Activated CD4-positive, alpha-beta memory T cell treated with anti-CD3 and anti-CD28 coated beads for 36 hours (primary cell): ENCODE measurements around the gene PACS1. TPM values are rescaled to one million over a fixed set of nuclear protein-coding genes. Genes with fewer than 3 reads are reported as not detected.

Experiments used
- CTCF ChIA-PET: fragments of 350-600 bp; sonication (Branson Sonifier 250); formaldehyde crosslinking; loops from one replicate; lab custom pipeline; 2021; ENCODE audit warnings: antibody characterized with exemption, inconsistent platforms; lab: Charles Lee
- POLR2A ChIA-PET: fragments of 350-600 bp; sonication (Branson Sonifier 250); formaldehyde crosslinking; loops from one replicate; lab custom pipeline; 2021; ENCODE audit warnings: antibody characterized with exemption; lab: Charles Lee
- DNase-seq: peaks from one replicate; pipeline ENCODE4 v3.0.0-alpha.2; 2020
- H3K27ac Mint-ChIP-seq: one replicate; pipeline ENCODE4 v1.8.0; 2021; ENCODE audit warnings: mixed read lengths
- H3K27me3 Mint-ChIP-seq: one replicate; pipeline ENCODE4 v1.8.0; 2021; ENCODE audit warnings: mixed read lengths
- H3K36me3 Mint-ChIP-seq: one replicate; pipeline ENCODE4 v1.8.0; 2021; ENCODE audit warnings: mixed read lengths
- H3K4me1 Mint-ChIP-seq: one replicate; pipeline ENCODE4 v1.8.0; 2021; ENCODE audit warnings: low read depth, mixed read lengths
- H3K4me3 Mint-ChIP-seq: one replicate; pipeline ENCODE4 v1.8.0; 2021; ENCODE audit warnings: mild to moderate bottlenecking, mixed read lengths
- H3K9me3 Mint-ChIP-seq: one replicate; pipeline ENCODE4 v1.8.0; 2021; ENCODE audit warnings: mixed read lengths
- intact Hi-C: fragments of 100-400 bp; cut with micrococcal nuclease; formaldehyde crosslinking; loops from one replicate; pipeline ENCODE4 v1.15.1; 2023
- total RNA-seq, 2 experiments: library from RNA; stranded (reverse); gene quantifications; one replicate each; pipeline ENCODE4 v1.2.3, GENCODE V29; 2021

PACS1 gene
- total RNA-seq, 2 experiments from 2014 or later = 82.0 to 84.1 TPM

DNA sequence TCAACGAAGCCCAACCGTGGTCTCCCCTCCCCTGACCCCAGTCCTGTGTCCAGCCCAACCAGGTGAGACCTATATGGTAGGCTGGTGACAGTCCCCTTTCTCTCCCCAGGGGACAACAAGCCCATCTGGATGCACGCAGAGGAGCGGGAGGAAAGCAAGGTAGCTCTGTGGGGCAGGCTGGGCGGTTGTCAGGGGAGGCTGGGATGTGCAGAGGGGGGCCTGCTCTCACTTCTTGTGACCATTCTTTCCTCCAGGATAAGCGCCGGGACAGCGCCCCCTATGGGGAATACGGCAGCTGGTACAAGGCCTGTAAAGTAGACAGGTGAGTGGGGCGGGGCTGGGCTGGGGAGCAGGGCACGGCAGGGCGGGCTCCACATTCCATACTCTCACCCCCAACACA is 194.8 kb downstream of the PACS1 start:
- Mint-ChIP-seq H3K27ac (no peak overlapping the region), H3K36me3 (peaks cover 21% of the 10 kb centered on the region), H3K4me1 (peaks cover 24% of the 10 kb centered on the region), H3K27me3 (no peaks in the 10 kb centered on the region), H3K4me3 (no peak overlapping the region), H3K9me3 (no peaks in the 10 kb centered on the region)
- ChIA-PET POLR2A (no interaction called here), CTCF (interaction anchor here (0.8 to 1.3 kb wide), 4 partner anchors 10 to 43 kb away, joined by 3 to 5 read pairs (median 3); no protein-coding TSS in a partner anchor)
- intact Hi-C loops = loop anchor here (5.0 kb wide), 2 partner anchors 138 to 213 kb away; partner anchors contain the start of gene SF3B2
- DNase-seq = peak; percentile 59

GRCh38 chr11:66265531-66266377 is 195.7 kb downstream of the PACS1 start:
- intact Hi-C loops = loop anchor here (5.0 kb wide), 2 partner anchors 138 to 213 kb away; partner anchors contain the start of gene SF3B2
- H3K4me3 Mint-ChIP-seq = no peak overlapping the region
- DNase-seq = no peak
- no peaks in the 10 kb centered on the region for H3K9me3 Mint-ChIP-seq
- ChIA-PET CTCF (interaction anchor here (0.8 to 2.5 kb wide), 5 partner anchors 11 to 44 kb away, joined by 3 to 13 read pairs (median 3); no protein-coding TSS in a partner anchor), POLR2A (no interaction called here)
- peaks cover 20% of the 10 kb centered on the region for H3K36me3 Mint-ChIP-seq
- H3K4me1 Mint-ChIP-seq = peaks cover 27% of the 10 kb centered on the region
- no peak overlapping the region for H3K27ac Mint-ChIP-seq
- H3K27me3 Mint-ChIP-seq = no peaks in the 10 kb centered on the region

- Mint-ChIP-seq H3K9me3 (no peaks in the 10 kb centered on the region), H3K27ac (no peak overlapping the region), H3K36me3 (peaks cover 22% of the 10 kb centered on the region), H3K4me1 (peaks cover 28% of the 10 kb centered on the region), H3K27me3 (no peaks in the 10 kb centered on the region), H3K4me3 (no peak overlapping the region)
- CTCF ChIA-PET = interaction anchor here (0.5 to 2.5 kb wide), 3 partner anchors 16 to 560 kb away, joined by 3 to 13 read pairs (median 3); no protein-coding TSS in a partner anchor
- intact Hi-C loops = loop anchor here (1.0 to 5.0 kb wide), 3 partner anchors 44 to 214 kb away; partner anchors contain the start of gene SF3B2
- DNase-seq = no peak
- POLR2A ChIA-PET = no interaction called here
These were observed 196.4 kb downstream of the PACS1 start for GRCh38 chr11:66266378-66267038.

DNA sequence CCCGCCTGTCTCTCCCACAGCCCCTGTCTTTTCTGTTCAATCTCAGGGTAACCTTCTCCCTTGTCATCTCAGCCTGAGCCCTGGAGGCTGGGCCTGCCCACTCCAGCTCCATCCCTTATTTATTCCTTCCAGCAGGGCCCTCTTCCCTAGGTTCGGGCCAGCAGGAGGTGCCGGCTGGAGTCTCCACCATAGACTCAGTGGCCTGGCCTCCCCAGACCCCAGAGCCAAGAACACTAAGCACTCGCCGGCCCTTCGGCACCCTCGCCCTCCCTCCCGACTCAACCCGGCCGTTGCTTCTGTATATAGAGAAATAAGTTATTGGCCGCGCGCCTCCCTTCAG is 196.9 kb downstream of the PACS1 start:
- Mint-ChIP-seq H3K4me3 (peak overlapping the region; percentile 60), H3K4me1 (peaks cover 28% of the 10 kb centered on the region), H3K36me3 (peaks cover 22% of the 10 kb centered on the region), H3K27ac (peak overlapping the region; percentile 51), H3K27me3 (no peaks in the 10 kb centered on the region), H3K9me3 (no peaks in the 10 kb centered on the region)
- CTCF ChIA-PET = interaction anchor here (0.5 to 4.2 kb wide), 3 partner anchors 16 to 561 kb away, joined by 3 to 22 read pairs (median 13); no protein-coding TSS in a partner anchor
- POLR2A ChIA-PET = interaction anchor here (1.1 to 2.4 kb wide), 4 partner anchors 10 to 45 kb away, joined by 5 to 17 read pairs (median 8); partner anchors contain the start of gene YIF1A
- intact Hi-C loops = loop anchor here (1.0 to 5.0 kb wide), 3 partner anchors 45 to 215 kb away; partner anchors contain the start of gene SF3B2
- DNase-seq = no peak

DNA sequence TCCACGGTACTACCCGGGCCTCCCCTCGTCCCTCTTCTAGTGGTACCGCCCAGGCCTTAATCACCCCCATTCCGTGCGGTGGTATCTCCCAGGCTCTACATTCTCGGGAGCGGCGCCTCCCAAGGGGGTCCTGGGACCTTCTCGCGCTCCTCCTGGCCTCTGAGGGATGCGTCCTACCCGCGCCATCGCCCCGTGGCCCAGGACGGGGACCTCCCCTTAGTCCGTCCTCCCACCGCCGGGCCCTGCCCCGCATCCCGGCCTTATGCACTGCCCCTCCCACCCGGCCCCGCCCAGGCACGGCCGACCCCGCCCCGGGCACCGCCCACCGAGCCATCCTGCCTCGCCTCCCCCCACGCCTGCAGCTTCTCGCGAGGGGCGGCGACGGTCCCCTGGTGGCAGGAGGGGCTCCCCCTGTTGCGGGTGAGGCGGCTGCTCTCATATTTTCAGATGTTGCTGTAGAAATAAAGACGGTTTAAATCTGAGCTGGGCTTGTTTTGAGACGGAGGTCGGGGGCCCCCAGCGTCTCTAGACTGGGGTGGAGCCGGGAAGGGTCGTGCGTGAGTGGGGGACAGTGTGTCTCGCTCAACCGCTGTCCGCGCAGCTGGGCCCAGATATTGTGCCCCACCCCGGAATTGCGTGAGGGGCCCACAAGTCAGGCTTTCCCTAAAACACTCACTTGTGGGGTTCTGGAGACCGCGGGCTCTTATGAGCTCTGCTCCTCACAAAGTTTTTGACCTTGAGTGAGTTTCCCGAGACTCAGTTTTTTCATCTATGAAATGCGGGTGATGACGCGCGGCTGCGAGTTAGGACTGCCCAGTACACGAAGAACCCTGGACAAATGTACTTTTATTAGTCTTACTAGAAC is 197.5 kb downstream of the PACS1 start:
- POLR2A ChIA-PET = interaction anchor here (0.9 to 2.4 kb wide), 5 partner anchors 10 to 216 kb away, joined by 3 to 17 read pairs (median 6); partner anchors contain the start of genes SF3B2 and YIF1A
- CTCF ChIA-PET = interaction anchor here (0.8 to 4.2 kb wide), 5 partner anchors 12 to 45 kb away, joined by 3 to 22 read pairs (median 4); partner anchors contain the start of gene YIF1A
- no peaks in the 10 kb centered on the region for H3K9me3 Mint-ChIP-seq
- peak overlapping the region; percentile 86 for H3K4me3 Mint-ChIP-seq
- H3K4me1 Mint-ChIP-seq = peaks cover 31% of the 10 kb centered on the region
- peak; percentile 93 for DNase-seq
- intact Hi-C loops = loop anchor here (1.0 to 5.0 kb wide), 8 partner anchors 15 to 408 kb away; partner anchors contain the start of genes BRMS1, SF3B2 and YIF1A
- peak overlapping the region; percentile 90 for H3K27ac Mint-ChIP-seq
- H3K36me3 Mint-ChIP-seq = peaks cover 21% of the 10 kb centered on the region
- no peaks in the 10 kb centered on the region for H3K27me3 Mint-ChIP-seq

- peaks cover 32% of the 10 kb centered on the region for H3K4me1 Mint-ChIP-seq
- H3K9me3 Mint-ChIP-seq = no peaks in the 10 kb centered on the region
- peaks cover 27% of the 10 kb centered on the region for H3K36me3 Mint-ChIP-seq
- DNase-seq = peak; percentile 100
- H3K27ac Mint-ChIP-seq = peak within 1 kb of the TSS; percentile 90
- H3K27me3 Mint-ChIP-seq = no peaks in the 10 kb centered on the region
- intact Hi-C loops = loop anchor here (1.0 to 5.0 kb wide), 7 partner anchors 14 to 409 kb away; partner anchors contain the start of genes BRMS1, SF3B2 and YIF1A
- H3K4me3 Mint-ChIP-seq = peak within 1 kb of the TSS; percentile 86
- POLR2A ChIA-PET = interaction anchor here (0.9 to 2.4 kb wide), 5 partner anchors 9 to 216 kb away, joined by 3 to 17 read pairs (median 6); partner anchors contain the start of genes SF3B2 and YIF1A
- CTCF ChIA-PET = interaction anchor here (0.8 to 4.2 kb wide), 5 partner anchors 12 to 46 kb away, joined by 3 to 22 read pairs (median 4); partner anchors contain the start of gene YIF1A
These were observed 198.3 kb downstream of the PACS1 start, which contains the start of gene RAB1B for GRCh38 chr11:66268244-66268951. Gene RAB1B (plus strand): TSS chr11:66268639. CDS start chr11:66268680, 41 bp downstream.

- Mint-ChIP-seq H3K9me3 (no peaks in the 10 kb centered on the region), H3K36me3 (peaks cover 29% of the 10 kb centered on the region), H3K4me1 (peaks cover 32% of the 10 kb centered on the region), H3K27me3 (no peaks in the 10 kb centered on the region), H3K27ac (peak overlapping the region; percentile 90), H3K4me3 (peak overlapping the region; percentile 86)
- POLR2A ChIA-PET = interaction anchor here (2.4 kb wide), 1 partner anchor 19 kb away, joined by 17 read pairs; the partner anchor contains the start of gene YIF1A
- DNase-seq = peak; percentile 34
- intact Hi-C loops = loop anchor here (1.0 to 5.0 kb wide), 7 partner anchors 13 to 410 kb away; partner anchors contain the start of genes BRMS1, SF3B2 and YIF1A
- CTCF ChIA-PET = interaction anchor here (4.2 kb wide), 1 partner anchor 13 kb away, joined by 22 read pairs; no protein-coding TSS in a partner anchor
These were observed 199.2 kb downstream of the PACS1 start for GRCh38 chr11:66268952-66269905.

DNA sequence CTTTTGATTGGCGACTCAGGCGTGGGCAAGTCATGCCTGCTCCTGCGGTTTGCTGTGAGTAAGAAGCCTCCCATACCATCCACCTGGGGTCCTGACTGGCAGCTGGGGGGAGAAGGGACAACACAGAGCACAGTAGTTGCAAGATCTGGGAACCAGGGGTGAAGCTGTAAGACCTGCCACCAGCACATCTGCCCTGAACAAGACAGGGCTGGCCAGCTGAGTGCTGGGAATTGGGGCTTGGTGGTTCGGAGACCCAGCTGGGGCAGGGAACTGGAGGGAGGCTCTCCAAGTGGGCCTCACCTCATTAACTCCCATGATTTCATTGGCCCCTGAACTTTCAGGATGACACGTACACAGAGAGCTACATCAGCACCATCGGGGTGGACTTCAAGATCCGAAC is 201.7 kb downstream of the PACS1 start:
- POLR2A ChIA-PET = interaction anchor here (1.3 kb wide), 1 partner anchor 9 kb away, joined by 3 read pairs; no protein-coding TSS in a partner anchor
- H3K4me1 Mint-ChIP-seq = peaks cover 30% of the 10 kb centered on the region
- H3K36me3 Mint-ChIP-seq = peaks cover 27% of the 10 kb centered on the region
- CTCF ChIA-PET = interaction anchor here (2.2 to 2.5 kb wide), 2 partner anchors 11 to 50 kb away, joined by 8 to 16 read pairs; no protein-coding TSS in a partner anchor
- DNase-seq = no peak
- no peaks in the 10 kb centered on the region for H3K27me3 Mint-ChIP-seq
- no peak overlapping the region for H3K4me3 Mint-ChIP-seq
- H3K27ac Mint-ChIP-seq = no peak overlapping the region
- intact Hi-C loops = no loop called here
- no peaks in the 10 kb centered on the region for H3K9me3 Mint-ChIP-seq

DNA sequence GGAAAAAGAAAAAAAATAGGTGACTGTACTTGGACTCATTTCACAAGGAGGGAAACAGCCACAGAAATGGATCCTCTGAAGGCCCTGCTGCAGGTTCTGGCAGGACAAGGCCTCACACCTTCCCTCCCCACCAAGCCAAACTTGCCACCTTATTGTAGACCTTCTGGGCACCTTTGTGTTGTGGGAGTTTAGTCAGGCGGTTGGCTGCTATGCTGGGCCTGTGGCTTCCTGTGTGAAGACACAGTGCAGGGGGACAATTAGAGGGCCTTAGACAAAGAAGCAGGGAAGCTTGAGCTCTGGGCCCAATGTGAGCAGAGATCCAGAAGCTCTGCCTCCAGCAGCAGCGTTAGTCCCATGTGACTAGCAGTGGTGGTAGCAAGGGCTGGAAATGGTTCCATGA is 202.5 kb downstream of the PACS1 start:
- Mint-ChIP-seq H3K4me3 (no peak overlapping the region), H3K36me3 (peaks cover 22% of the 10 kb centered on the region), H3K27ac (no peak overlapping the region), H3K9me3 (no peaks in the 10 kb centered on the region), H3K27me3 (no peaks in the 10 kb centered on the region), H3K4me1 (peaks cover 24% of the 10 kb centered on the region)
- POLR2A ChIA-PET = no interaction called here
- intact Hi-C loops = no loop called here
- CTCF ChIA-PET = interaction anchor here (1.2 to 2.5 kb wide), 3 partner anchors 10 to 91 kb away, joined by 3 to 16 read pairs (median 8); no protein-coding TSS in a partner anchor
- DNase-seq = no peak
